Kidney (tissue), 14 donors: ENCODE results near the gene FAM180A. TPM values are rescaled to one million over a fixed set of nuclear protein-coding genes. Genes with fewer than 3 reads are reported as not detected.

Experiments used
- DNase-seq, 5 donors: peaks; one replicate each; pipeline ENCODE4 v3.0.0-alpha.2; 2013 to 2020
- FAIRE-seq: peaks from 2 replicates; lab custom pipeline; 2012; peaks lifted over from hg19 to GRCh38; lab: Jason Lieb, UNC
- H3K27ac ChIP-seq, 2 donors: one replicate each; pipeline ENCODE4 v1.7.0; 2013; ENCODE audit warnings: low read depth in 2 of 2, low read length in 2 of 2, inconsistent platforms in 1 of 2
- H3K27me3 ChIP-seq: one replicate; pipeline ENCODE4 v1.7.1; 2013; ENCODE audit warnings: low read length, inconsistent platforms; ENCODE audit not compliant: control insufficient read depth, insufficient read depth
- H3K36me3 ChIP-seq, 3 donors: one replicate each; pipeline versions ENCODE4 v1.7.0 to v1.7.1; 2013; ENCODE audit warnings: low read length in 3 of 3, control low read depth in 1 of 3, inconsistent platforms in 1 of 3; ENCODE audit not compliant: insufficient read depth in 3 of 3, control insufficient read depth in 2 of 3
- H3K4me1 ChIP-seq, 3 donors: one replicate each; pipeline versions ENCODE4 v1.7.0 to v1.7.1; 2013; ENCODE audit warnings: low read length in 3 of 3, inconsistent platforms in 1 of 3, low read depth in 1 of 3; ENCODE audit not compliant: control insufficient read depth in 2 of 3, insufficient read depth in 2 of 3
- H3K4me3 ChIP-seq, 3 donors: one replicate each; pipeline versions ENCODE4 v1.7.0 to v1.8.1; 2013; ENCODE audit warnings: low read length in 3 of 3, control low read depth in 1 of 3, inconsistent platforms in 1 of 3
- H3K9ac ChIP-seq, 3 donors: one replicate each; pipeline versions ENCODE4 v1.7.0 to v1.7.1; 2013; ENCODE audit warnings: low read length in 3 of 3, control low read depth in 1 of 3, inconsistent platforms in 1 of 3
- H3K9me3 ChIP-seq, 3 donors: one replicate each; pipeline versions ENCODE4 v1.7.0 to v1.7.1; 2013; ENCODE audit warnings: low read length in 3 of 3, control low read depth in 1 of 3, inconsistent platforms in 1 of 3; ENCODE audit not compliant: control insufficient read depth in 2 of 3, insufficient read depth in 1 of 3
- CTCF ChIP-seq: IDR thresholded peaks from 3 replicates; pipeline ENCODE4 v1.5.1; 2012; ENCODE audit warnings: mild to moderate bottlenecking, moderate library complexity, borderline replicate concordance; ENCODE audit not compliant: insufficient read depth; ENCODE audit errors: extremely low read depth
- intact Hi-C: fragments of 100-400 bp; cut with DNase I; formaldehyde crosslinking; loops from one replicate; pipeline ENCODE4 v1.11.1; 2022
- polyA plus RNA-seq: library from polyadenylated mRNA; stranded (reverse); fragments of 350-450 nt; fragmentation: Illumina TruSeq; extraction: RNeasy Lipid Tissue Mini Kit (QIAGEN cat#74804); gene quantifications from one replicate; pipeline ENCODE4 v1.2.3, GENCODE V29; 2014; ENCODE audit warnings: low read depth, low replicate concordance; ENCODE audit not compliant: insufficient read depth
- total RNA-seq: library from RNA; stranded (reverse); fragmentation: NEBNext Ultra II Directional; extraction: Animal tissue kit (Norgen Biotek cat#: 25700); gene quantifications from one replicate; pipeline ENCODE4 v1.2.1, GENCODE V29; 2021
- donor health status: control.
- donor health status: control.
- donor health status: control.
- donor health status: control.
- donor health status: control.
- donor health status: DM: yes; HTN: yes; CAD: no.
- donor health status: Normal renal cell carcinoma (clear cell type).

FAM180A gene
- total and polyA plus RNA-seq, 2 donors from 2014 or later: 1.7 to 2.2 TPM

- no peak overlapping the region for H3K4me3 ChIP-seq
- DNase-seq (no peak), FAIRE-seq (no peak)
- H3K4me1 ChIP-seq: peaks cover 0 to 6% (median 0%) of the 10 kb centered on the region in 3 donors
- no peaks in the 10 kb centered on the region for H3K27me3 ChIP-seq
- intact Hi-C loops: no loop called here
- no peak overlapping the region for H3K27ac ChIP-seq
- no peak for TF ChIP-seq CTCF
- H3K9me3 ChIP-seq: no peaks in the 10 kb centered on the region
- H3K36me3 ChIP-seq: peaks cover 0 to 5% (median 0%) of the 10 kb centered on the region in 3 donors
- no peak overlapping the region for H3K9ac ChIP-seq
Observed at GRCh38 chr7:135684699-135685098, 63.9 kb downstream of the FAM180A start.

- no peak overlapping the region for H3K9ac ChIP-seq
- no peak for DNase-seq
- H3K27me3 ChIP-seq: no peaks in the 10 kb centered on the region
- peak overlapping the region in 1 of 2 donors; percentile 9 for H3K27ac ChIP-seq
- no peak overlapping the region for H3K4me3 ChIP-seq
- H3K4me1 ChIP-seq: peaks cover 0 to 6% (median 0%) of the 10 kb centered on the region in 3 donors
- no peaks in the 10 kb centered on the region for H3K9me3 ChIP-seq
- peaks cover 0 to 5% (median 0%) of the 10 kb centered on the region in 3 donors for H3K36me3 ChIP-seq
- TF ChIP-seq CTCF: no peak
- no peak for FAIRE-seq
- intact Hi-C loops: no loop called here
Observed at GRCh38 chr7:135684136-135684535, 64.5 kb downstream of the FAM180A start.

- no peak for DNase-seq
- FAIRE-seq: no peak
- H3K27me3 ChIP-seq: no peaks in the 10 kb centered on the region
- H3K36me3 ChIP-seq: peaks cover 0 to 5% (median 0%) of the 10 kb centered on the region in 3 donors
- no peak overlapping the region for H3K4me3 ChIP-seq
- no peaks in the 10 kb centered on the region for H3K9me3 ChIP-seq
- no peak overlapping the region for H3K27ac ChIP-seq
- intact Hi-C loops: no loop called here
- H3K9ac ChIP-seq: no peak overlapping the region
- peaks cover 0 to 6% (median 0%) of the 10 kb centered on the region in 3 donors for H3K4me1 ChIP-seq
- TF ChIP-seq CTCF: no peak
Observed at GRCh38 chr7:135683609-135684008, 65.0 kb downstream of the FAM180A start.

GRCh38 chr7:135682191-135682590 is 66.4 kb downstream of the FAM180A start:
- Histone ChIP-seq H3K36me3 (peaks cover 0 to 5% (median 0%) of the 10 kb centered on the region in 3 donors), H3K27me3 (no peaks in the 10 kb centered on the region), H3K4me3 (no peak overlapping the region), H3K9me3 (no peaks in the 10 kb centered on the region), H3K9ac (no peak overlapping the region), H3K4me1 (peaks cover 0 to 6% (median 0%) of the 10 kb centered on the region in 3 donors), H3K27ac (no peak overlapping the region)
- no peak for TF ChIP-seq CTCF
- DNase-seq (no peak), FAIRE-seq (no peak)
- intact Hi-C loops: no loop called here
